ENCODE results near the gene C16orf87.
A peak's percentile ranks its signal among the peaks of the same experiment; 100 is the strongest.

The C16orf87 gene

GRCh38 chr16:46842192-46842895 lies 11.4 kb upstream of the C16orf87 start:
- DNase-seq, result no peak

- no peak for DNase-seq
Measured at GRCh38 chr16:46839986-46840443, 9.0 kb upstream of the C16orf87 start.

- DNase-seq, result no peak
Measured at GRCh38 chr16:46836534-46837530, 5.9 kb upstream of the C16orf87 start.

- no peak for DNase-seq
Measured at GRCh38 chr16:46833460-46833800, 2.5 kb upstream of the C16orf87 start.

- DNase-seq, result no peak
Measured at GRCh38 chr16:46832757-46833459, 1.9 kb upstream of the C16orf87 start.

GRCh38 chr16:46830417-46830901 lies 521 bp downstream of the C16orf87 start:
- peak; percentile 21 for DNase-seq

- peak; percentile 28 for DNase-seq
Measured at GRCh38 chr16:46828943-46829342, 2.0 kb downstream of the C16orf87 start.

GRCh38 chr16:46828292-46828691 lies 2.7 kb downstream of the C16orf87 start:
- DNase-seq, result peak; percentile 56

- peak; percentile 53 for DNase-seq
Measured at GRCh38 chr16:46826631-46827030, 4.3 kb downstream of the C16orf87 start.

GRCh38 chr16:46822270-46822669 lies 8.7 kb downstream of the C16orf87 start:
- DNase-seq, result peak; percentile 84

GRCh38 chr16:46817961-46818360 lies 13.0 kb downstream of the C16orf87 start:
- DNase-seq, result no peak

- no peak for DNase-seq
Measured at GRCh38 chr16:46814790-46815189, 16.2 kb downstream of the C16orf87 start.

GRCh38 chr16:46813611-46814010 lies 17.4 kb downstream of the C16orf87 start:
- no peak for DNase-seq

GRCh38 chr16:46812781-46813540 lies 18.0 kb downstream of the C16orf87 start:
- peak; percentile 51 for DNase-seq

- DNase-seq, result no peak
Measured at GRCh38 chr16:46811682-46812081, 19.3 kb downstream of the C16orf87 start.

GRCh38 chr16:46808997-46809396 lies 22.0 kb downstream of the C16orf87 start:
- no peak for DNase-seq

GRCh38 chr16:46807336-46807735 lies 23.6 kb downstream of the C16orf87 start:
- DNase-seq, result no peak

- DNase-seq, result no peak
Measured at GRCh38 chr16:46803373-46803772, 27.6 kb downstream of the C16orf87 start.

GRCh38 chr16:46801428-46802049 lies 29.4 kb downstream of the C16orf87 start:
- no peak for DNase-seq

- no peak for DNase-seq
Measured at GRCh38 chr16:46800494-46800893, 30.5 kb downstream of the C16orf87 start.

- no peak for DNase-seq
Measured at GRCh38 chr16:46797501-46797900, 33.5 kb downstream of the C16orf87 start.

- DNase-seq, result no peak
Measured at GRCh38 chr16:46796764-46797269, 34.2 kb downstream of the C16orf87 start.
